ENCODE results near the gene LRRN2.

DNA sequence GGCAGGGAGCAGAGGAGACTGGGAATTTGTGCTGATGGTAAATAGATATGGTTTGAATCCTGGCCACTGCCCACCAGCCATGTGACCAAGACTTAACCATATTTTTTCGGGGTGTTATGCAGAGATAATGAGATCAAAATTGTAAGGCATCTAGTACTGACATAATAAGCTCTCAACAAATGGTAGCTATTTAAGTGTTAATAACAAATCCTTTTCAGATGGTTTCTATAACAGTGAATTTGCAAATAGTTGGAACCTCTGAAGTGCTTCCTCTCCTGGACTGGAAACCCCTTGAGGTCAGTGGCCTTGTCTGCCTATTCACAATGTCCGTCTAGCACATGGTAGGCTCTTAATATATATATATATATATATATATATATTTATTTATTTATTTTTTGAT, 104.7 kb downstream of the LRRN2 start:
- TF ChIP-seq POLR2A (IDR thresholded peaks at IDR 0.05), result no peak
- TF ChIP-seq, protein P1, sequence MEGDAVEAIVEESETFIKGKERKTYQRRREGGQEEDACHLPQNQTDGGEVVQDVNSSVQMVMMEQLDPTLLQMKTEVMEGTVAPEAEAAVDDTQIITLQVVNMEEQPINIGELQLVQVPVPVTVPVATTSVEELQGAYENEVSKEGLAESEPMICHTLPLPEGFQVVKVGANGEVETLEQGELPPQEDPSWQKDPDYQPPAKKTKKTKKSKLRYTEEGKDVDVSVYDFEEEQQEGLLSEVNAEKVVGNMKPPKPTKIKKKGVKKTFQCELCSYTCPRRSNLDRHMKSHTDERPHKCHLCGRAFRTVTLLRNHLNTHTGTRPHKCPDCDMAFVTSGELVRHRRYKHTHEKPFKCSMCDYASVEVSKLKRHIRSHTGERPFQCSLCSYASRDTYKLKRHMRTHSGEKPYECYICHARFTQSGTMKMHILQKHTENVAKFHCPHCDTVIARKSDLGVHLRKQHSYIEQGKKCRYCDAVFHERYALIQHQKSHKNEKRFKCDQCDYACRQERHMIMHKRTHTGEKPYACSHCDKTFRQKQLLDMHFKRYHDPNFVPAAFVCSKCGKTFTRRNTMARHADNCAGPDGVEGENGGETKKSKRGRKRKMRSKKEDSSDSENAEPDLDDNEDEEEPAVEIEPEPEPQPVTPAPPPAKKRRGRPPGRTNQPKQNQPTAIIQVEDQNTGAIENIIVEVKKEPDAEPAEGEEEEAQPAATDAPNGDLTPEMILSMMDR (IDR thresholded peaks at IDR 0.05), result no peak
